Panc1 (cell line): ENCODE results near the gene OLFML2A. TPM values are rescaled to one million over a fixed set of nuclear protein-coding genes. Genes with fewer than 3 reads are reported as not detected.
A peak's percentile ranks its signal among the peaks of the same experiment; 100 is the strongest.

Experiments used
- ATAC-seq: fragments of 200-7000 bp; cut with Tn5 transposase; 2 replicates; pipeline ENCODE4 v1.9.1; 2020; ENCODE audit warnings: mild to moderate bottlenecking, moderate library complexity
- BruUV-seq: library from RNA; stranded (reverse); fragments of 400-500 nt; replicated peaks from 2 replicates; lab custom pipeline; 2021; lab: Mats Ljungman, UMichigan
- CTCF ChIA-PET: fragments of 300-600 bp; sonication (Branson Sonifier 250); formaldehyde crosslinking; loops from one replicate; lab custom pipeline; 2022; ENCODE audit warnings: antibody characterized with exemption; lab: Charles Lee
- POLR2A ChIA-PET: fragments of 300-600 bp; sonication (Branson Sonifier 250); formaldehyde crosslinking; loops from one replicate; lab custom pipeline; 2022; ENCODE audit warnings: antibody characterized with exemption; lab: Charles Lee
- DNase-seq: peaks from one replicate; pipeline ENCODE4 v3.0.0-alpha.2; 2010; ENCODE audit warnings: low read depth, low spot score
- H3K27ac ChIP-seq: 2 replicates; pipeline ENCODE4 v1.5.1; 2011; ENCODE audit warnings: mild to moderate bottlenecking, low read length, inconsistent platforms
- H3K27me3 ChIP-seq: fragments of 200-500 bp; sonication (Bioruptor generic); 2 replicates; pipeline ENCODE4 v1.6.0; 2014; ENCODE audit warnings: low read length, inconsistent platforms; ENCODE audit not compliant: control insufficient read depth, insufficient read depth
- H3K36me3 ChIP-seq: fragments of 200-500 bp; sonication (Bioruptor generic); 2 replicates; pipeline ENCODE4 v1.5.1; 2014; ENCODE audit warnings: inconsistent platforms, mild to moderate bottlenecking, low read length, moderate library complexity; ENCODE audit not compliant: control insufficient read depth, insufficient read depth
- H3K4me1 ChIP-seq: 2 replicates; pipeline ENCODE4 v1.5.1; 2011; ENCODE audit warnings: inconsistent platforms, mild to moderate bottlenecking, low read length, moderate library complexity; ENCODE audit not compliant: control insufficient read depth, insufficient read depth
- H3K4me3 ChIP-seq, 2 experiments: 2 replicates each; pipeline ENCODE4 v1.5.1; 2011 to 2012; ENCODE audit warnings: low read depth in 2 of 2, low read length in 2 of 2, mild to moderate bottlenecking in 2 of 2, inconsistent platforms in 1 of 2, moderate library complexity in 1 of 2
- H3K9me3 ChIP-seq: fragments of 200-500 bp; sonication (Bioruptor generic); 2 replicates; pipeline ENCODE4 v1.5.1; 2014; ENCODE audit warnings: low read depth, mild to moderate bottlenecking, inconsistent platforms, low read length, moderate library complexity; ENCODE audit not compliant: control insufficient read depth, insufficient read depth
- CTCF ChIP-seq: fragments of 450-650 bp; IDR thresholded peaks from 2 replicates; pipeline ENCODE4 v1.5.1; 2017; ENCODE audit warnings: mild to moderate bottlenecking
- POLR2AphosphoS5 ChIP-seq: IDR thresholded peaks from 2 replicates; pipeline ENCODE4 v1.6.1; 2012; ENCODE audit warnings: mild to moderate bottlenecking, low read depth, low read length, moderate library complexity
- REST ChIP-seq, 2 experiments: IDR thresholded peaks; 2 replicates each; pipeline ENCODE4 v1.6.1; 2011 to 2012; ENCODE audit warnings: low read depth in 2 of 2, control low read depth in 1 of 2, low read length in 1 of 2, mild to moderate bottlenecking in 1 of 2, moderate library complexity in 1 of 2; ENCODE audit not compliant: insufficient read depth in 1 of 2
- SIN3A ChIP-seq: IDR thresholded peaks from 2 replicates; pipeline ENCODE4 v1.6.1; 2012; ENCODE audit warnings: low read depth, mild to moderate bottlenecking, low read length, moderate library complexity, borderline replicate concordance; ENCODE audit not compliant: insufficient read depth
- TCF7L2 ChIP-seq: IDR thresholded peaks from 2 replicates; pipeline ENCODE4 v1.6.1; 2011; ENCODE audit warnings: mild to moderate bottlenecking, low read depth, low read length, inconsistent platforms
- in situ Hi-C: cut with HindIII; loops from 2 replicates; pipeline ENCODE4 v1.10.0; 2016; ENCODE audit warnings: low sequenced_read_pairs, low pct_unique_long_range_greater_than_20kb
- intact Hi-C: fragments of 100-400 bp; cut with micrococcal nuclease; formaldehyde crosslinking; loops from one replicate; pipeline ENCODE4 v1.10.0; 2022; ENCODE audit not compliant: unreplicated experiment
- total RNA-seq: library from RNA; stranded (reverse); gene quantifications from one replicate; pipeline ENCODE4 v1.2.1, GENCODE V29; 2021; ENCODE audit not compliant: unreplicated experiment

OLFML2A gene
- total RNA-seq, 1 experiment from 2014 or later = 44.5 TPM

- Histone ChIP-seq H3K4me3 (no peak overlapping the region), H3K4me1 (peaks cover 43% of the 10 kb centered on the region), H3K36me3 (no peaks in the 10 kb centered on the region), H3K27me3 (no peaks in the 10 kb centered on the region), H3K27ac (peak overlapping the region; percentile 9; the same call in 1 of the 2 replicates), H3K9me3 (no peaks in the 10 kb centered on the region)
- no peak for DNase-seq
- POLR2A ChIA-PET = interaction anchor here (0.6 kb wide), 1 partner anchor 165 kb away, joined by 11 read pairs; no protein-coding TSS in a partner anchor
- CTCF ChIA-PET = no interaction called here
- TF ChIP-seq SIN3A = no peak
- no peak for TF ChIP-seq TCF7L2
- no peak for TF ChIP-seq CTCF
- no peak for TF ChIP-seq POLR2AphosphoS5
- no peak for TF ChIP-seq REST (IDR thresholded peaks at IDR 0.05; ENCODE audit: insufficient read depth in 1 of 2, low read depth in 2 of 2, low read length in 1 of 2)
- no TSS peak for BruUV-seq
- in situ Hi-C loops (no loop called here), intact Hi-C loops (no loop called here)
- ATAC-seq = no peak
Observed at GRCh38 chr9:124759327-124759726, 17.6 kb upstream of the OLFML2A start.

- ChIA-PET POLR2A (no interaction called here), CTCF (no interaction called here)
- DNase-seq (no peak), ATAC-seq (no peak)
- no peaks in the 10 kb centered on the region for H3K27me3 ChIP-seq
- H3K4me3 ChIP-seq = no peak overlapping the region
- H3K4me1 ChIP-seq = peaks cover 37% of the 10 kb centered on the region
- intact Hi-C loops (no loop called here), in situ Hi-C loops (no loop called here)
- no peak overlapping the region for H3K27ac ChIP-seq
- no peak for TF ChIP-seq SIN3A
- TF ChIP-seq TCF7L2 = no peak
- TF ChIP-seq REST (IDR thresholded peaks at IDR 0.05; ENCODE audit: insufficient read depth in 1 of 2, low read depth in 2 of 2, low read length in 1 of 2) = no peak
- TF ChIP-seq POLR2AphosphoS5 = no peak
- no peak for TF ChIP-seq CTCF
- BruUV-seq = no TSS peak
- H3K36me3 ChIP-seq = no peaks in the 10 kb centered on the region
- no peaks in the 10 kb centered on the region for H3K9me3 ChIP-seq
Observed at GRCh38 chr9:124760719-124761118, 16.2 kb upstream of the OLFML2A start.
